ENCODE measurements around the gene MAOA. TPM values are rescaled to one million over a fixed set of nuclear protein-coding genes. Genes with fewer than 3 reads are reported as not detected.

The MAOA gene
- total RNA-seq, 4 donors from 2014 or later: 155 to 184 (median 166) TPM

DNA sequence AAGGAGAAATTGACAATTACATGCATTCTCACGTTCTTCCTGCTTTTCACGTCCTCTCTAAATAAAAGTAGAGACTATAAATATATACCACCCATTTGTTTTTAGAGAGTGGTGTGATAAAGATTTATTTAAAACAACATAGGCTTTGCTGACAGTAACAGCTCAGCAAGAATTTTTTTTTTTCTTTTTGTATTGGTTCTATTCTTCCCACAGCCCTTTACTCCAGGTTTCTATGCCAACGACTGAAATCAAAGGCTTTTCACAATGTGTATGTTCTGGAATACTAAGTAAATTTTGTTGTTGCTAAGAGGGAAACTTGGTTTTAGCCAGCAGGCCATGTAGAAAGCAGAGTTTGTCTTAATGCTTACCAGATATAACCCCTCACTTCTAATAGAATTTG, 43.4 kb downstream of the MAOA start:
- intact Hi-C loops (cut with DNase I; ENCODE audit: low total_unique reads): no loop called here
- no peak overlapping the region for H3K4me3 ChIP-seq (ENCODE audit: low read depth, poor library complexity, severe bottlenecking)
- TF ChIP-seq, protein P1, sequence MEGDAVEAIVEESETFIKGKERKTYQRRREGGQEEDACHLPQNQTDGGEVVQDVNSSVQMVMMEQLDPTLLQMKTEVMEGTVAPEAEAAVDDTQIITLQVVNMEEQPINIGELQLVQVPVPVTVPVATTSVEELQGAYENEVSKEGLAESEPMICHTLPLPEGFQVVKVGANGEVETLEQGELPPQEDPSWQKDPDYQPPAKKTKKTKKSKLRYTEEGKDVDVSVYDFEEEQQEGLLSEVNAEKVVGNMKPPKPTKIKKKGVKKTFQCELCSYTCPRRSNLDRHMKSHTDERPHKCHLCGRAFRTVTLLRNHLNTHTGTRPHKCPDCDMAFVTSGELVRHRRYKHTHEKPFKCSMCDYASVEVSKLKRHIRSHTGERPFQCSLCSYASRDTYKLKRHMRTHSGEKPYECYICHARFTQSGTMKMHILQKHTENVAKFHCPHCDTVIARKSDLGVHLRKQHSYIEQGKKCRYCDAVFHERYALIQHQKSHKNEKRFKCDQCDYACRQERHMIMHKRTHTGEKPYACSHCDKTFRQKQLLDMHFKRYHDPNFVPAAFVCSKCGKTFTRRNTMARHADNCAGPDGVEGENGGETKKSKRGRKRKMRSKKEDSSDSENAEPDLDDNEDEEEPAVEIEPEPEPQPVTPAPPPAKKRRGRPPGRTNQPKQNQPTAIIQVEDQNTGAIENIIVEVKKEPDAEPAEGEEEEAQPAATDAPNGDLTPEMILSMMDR (IDR thresholded peaks at IDR 0.05): no peak
- no peak for TF ChIP-seq POLR2A (IDR thresholded peaks at IDR 0.05)
- DNase-seq (ENCODE audit: low spot score in 2 of 2): no peak
- WGBS, 2 donors: 59 to 62% methylated on average over 3 of the region's 3 CpGs

DNA sequence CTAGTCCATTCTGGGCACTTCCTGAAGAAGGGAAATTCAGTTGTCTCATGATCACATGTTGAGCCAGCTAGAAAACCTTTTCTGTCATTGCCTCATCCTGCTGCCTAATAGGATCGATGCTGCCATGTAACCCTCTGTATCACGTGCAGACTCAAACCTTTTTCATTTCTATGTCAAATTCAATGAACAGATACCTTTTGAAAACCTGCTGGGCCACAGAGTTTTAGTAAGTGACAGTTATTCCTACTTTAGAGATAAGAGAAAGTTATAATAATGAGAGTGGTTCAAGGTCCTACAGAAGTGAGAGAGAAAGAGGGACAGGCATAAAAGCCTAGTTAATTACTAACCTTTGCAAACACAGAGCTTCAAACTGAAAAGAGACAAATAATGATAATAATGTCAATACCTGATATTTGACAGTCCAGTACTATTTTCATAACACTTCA, 46.0 kb downstream of the MAOA start:
- no peak for DNase-seq (ENCODE audit: low spot score in 2 of 2)
- TF ChIP-seq, protein P1 (IDR thresholded peaks at IDR 0.05): no peak
- TF ChIP-seq POLR2A (IDR thresholded peaks at IDR 0.05): no peak
- 37 to 40% methylated on average over 2 of the region's 2 CpGs for whole genome bisulfite sequencing, 2 donors
- intact Hi-C loops (cut with DNase I; ENCODE audit: low total_unique reads): no loop called here
- H3K4me3 ChIP-seq (ENCODE audit: low read depth, poor library complexity, severe bottlenecking): no peak overlapping the region

DNA sequence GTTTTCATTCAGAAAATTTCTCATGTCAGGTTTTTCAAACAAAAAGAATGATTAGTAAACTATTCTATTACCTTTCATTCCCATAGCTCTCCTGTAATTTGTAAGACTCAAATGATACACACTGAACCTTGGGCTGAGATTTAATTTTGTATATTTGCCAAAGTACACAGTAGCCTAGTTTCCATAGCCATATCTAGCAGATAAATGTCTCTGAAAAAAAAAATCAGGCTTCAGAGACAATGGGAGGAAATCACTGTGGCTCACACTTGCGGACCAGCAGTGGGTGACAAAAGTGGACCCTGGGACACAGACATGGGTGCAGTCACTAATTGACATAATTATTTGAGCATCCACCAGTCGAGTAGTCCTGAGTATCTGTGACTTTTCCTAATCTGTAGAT, 46.6 kb downstream of the MAOA start:
- no peak for TF ChIP-seq POLR2A (IDR thresholded peaks at IDR 0.05)
- TF ChIP-seq, protein P1 (IDR thresholded peaks at IDR 0.05): no peak
- 63 to 73% methylated on average over 2 of the region's 2 CpGs for WGBS, 2 donors
- DNase-seq (ENCODE audit: low spot score in 2 of 2): no peak
- no peak overlapping the region for H3K4me3 ChIP-seq (ENCODE audit: low read depth, poor library complexity, severe bottlenecking)
- intact Hi-C loops (cut with DNase I; ENCODE audit: low total_unique reads): no loop called here

DNA sequence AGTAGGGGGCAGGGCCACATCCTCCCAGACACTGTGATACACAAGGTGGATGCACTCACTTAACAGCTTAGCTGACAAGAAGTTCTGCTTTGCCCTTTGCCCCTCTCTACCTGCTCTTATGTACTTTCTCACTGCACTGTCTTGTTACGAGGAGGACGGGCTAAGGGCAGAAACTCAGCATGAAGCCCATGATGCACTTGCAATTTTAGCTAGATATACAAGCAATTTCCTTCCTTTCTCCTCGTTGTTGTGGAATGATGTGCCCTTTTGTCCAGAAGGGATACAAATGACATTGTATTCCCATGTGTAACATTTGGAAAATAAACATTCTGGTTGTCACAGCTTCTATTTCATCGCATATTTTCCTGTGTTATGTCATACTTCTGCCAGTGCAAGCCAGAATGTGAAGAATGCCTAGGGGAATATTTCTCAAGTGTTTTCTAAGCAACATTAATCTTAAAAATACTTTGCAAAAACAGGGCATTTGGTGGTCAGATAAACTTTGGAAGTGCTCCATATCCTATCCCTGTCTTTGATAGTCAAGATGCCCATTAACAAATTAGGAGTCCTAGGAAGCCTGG, 47.2 kb downstream of the MAOA start:
- 14 to 28% methylated on average over 4 of the region's 4 CpGs for WGBS, 2 donors
- intact Hi-C loops (cut with DNase I; ENCODE audit: low total_unique reads): no loop called here
- DNase-seq (ENCODE audit: low spot score in 2 of 2): no peak
- TF ChIP-seq, protein P1 (IDR thresholded peaks at IDR 0.05): no peak
- TF ChIP-seq POLR2A (IDR thresholded peaks at IDR 0.05): no peak
- H3K4me3 ChIP-seq (ENCODE audit: low read depth, poor library complexity, severe bottlenecking): no peak overlapping the region

DNA sequence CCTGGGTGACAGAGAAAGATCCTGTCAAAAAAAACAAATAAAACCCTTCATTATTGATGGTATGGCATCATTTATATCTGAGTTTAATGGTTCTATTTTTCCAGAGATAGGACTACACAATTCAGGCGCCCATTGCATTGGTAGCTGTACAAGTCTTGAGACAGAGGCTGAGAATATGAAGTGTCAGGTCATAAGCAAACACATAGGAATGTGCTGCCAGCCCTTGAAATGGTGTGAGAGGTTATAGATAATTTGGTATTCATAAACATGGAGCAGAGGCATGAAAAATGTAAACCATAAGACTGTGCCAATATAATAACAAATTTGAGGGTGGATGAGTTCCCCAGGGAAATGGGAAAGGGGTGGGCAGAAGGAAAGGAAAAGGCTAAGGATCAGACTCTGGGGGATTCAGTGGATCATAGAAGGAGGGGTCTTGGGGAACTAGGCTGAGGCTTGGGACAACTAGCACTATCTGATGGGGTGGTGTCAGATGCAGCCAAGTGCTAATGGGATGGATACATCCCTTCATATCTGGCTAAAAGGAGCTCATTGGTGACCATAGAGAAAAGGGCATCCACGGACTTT, 50.8 kb downstream of the MAOA start:
- 62 to 96% methylated on average over 2 of the region's 2 CpGs for WGBS, 2 donors
- DNase-seq (ENCODE audit: low spot score in 2 of 2): no peak
- intact Hi-C loops (cut with DNase I; ENCODE audit: low total_unique reads): no loop called here
- no peak for TF ChIP-seq POLR2A (IDR thresholded peaks at IDR 0.05)
- TF ChIP-seq, protein P1 (IDR thresholded peaks at IDR 0.05): no peak
- H3K4me3 ChIP-seq (ENCODE audit: low read depth, poor library complexity, severe bottlenecking): no peak overlapping the region

Measured in lower leg skin (tissue), 4 donors.